ENCODE measurements around the gene PDE4D. TPM values are rescaled to one million over a fixed set of nuclear protein-coding genes. Genes with fewer than 3 reads are reported as not detected.

The PDE4D gene
- total RNA-seq, 1 experiment from 2014 or later, result 2.1 TPM

- Histone ChIP-seq H2AK5ac (ENCODE audit: insufficient read length, low read length) (no peak overlapping the region), H3K4me1 (ENCODE audit: insufficient read depth, low read length) (no peaks in the 10 kb centered on the region), H3K18ac (ENCODE audit: insufficient read length, low read depth, low read length) (no peak overlapping the region), H3K4ac (ENCODE audit: low read depth, low read length) (no peak overlapping the region), H2BK20ac (ENCODE audit: low read depth, low read length, poor library complexity, severe bottlenecking) (no peak overlapping the region), H3K9me3 (ENCODE audit: control insufficient read depth, low read depth, low read length) (no peaks in the 10 kb centered on the region), H3K27ac (ENCODE audit: insufficient read length, low read depth, low read length) (no peak overlapping the region), H3K14ac (ENCODE audit: insufficient read depth, low read length) (no peak overlapping the region), H2BK120ac (ENCODE audit: low read depth, low read length, poor library complexity, severe bottlenecking) (no peak overlapping the region), H3K23me2 (ENCODE audit: insufficient read length, low read depth, low read length, poor library complexity, severe bottlenecking) (no peaks in the 10 kb centered on the region), H4K5ac (ENCODE audit: insufficient read length, low read depth, low read length) (no peak overlapping the region), H3K23ac (ENCODE audit: insufficient read length, low read depth, low read length) (no peak overlapping the region), H4K8ac (replicated peaks; ENCODE audit: insufficient read length, low read depth, low read length) (no peak overlapping the region), H3K56ac (ENCODE audit: insufficient read length, low read depth, low read length) (no peak overlapping the region), H2AFZ (ENCODE audit: low read length) (no peak overlapping the region), H4K91ac (ENCODE audit: insufficient read length, low read depth, low read length) (no peak overlapping the region), H3T11ph (ENCODE audit: low read length) (no peak overlapping the region), H3K79me1 (ENCODE audit: insufficient read depth, low read depth, low read length, poor library complexity, severe bottlenecking) (no peaks in the 10 kb centered on the region), H2BK12ac (ENCODE audit: insufficient read length, low read depth, low read length) (no peak overlapping the region), H3K79me2 (ENCODE audit: insufficient read depth, low read length) (no peaks in the 10 kb centered on the region), H3K4me2 (ENCODE audit: insufficient read depth, insufficient read length, low read length) (no peak overlapping the region), H2BK15ac (ENCODE audit: low read depth, low read length) (no peak overlapping the region), H4K20me1 (ENCODE audit: control insufficient read depth, insufficient read depth, insufficient read length) (no peaks in the 10 kb centered on the region), H3K27me3 (ENCODE audit: insufficient read depth, low read length) (no peaks in the 10 kb centered on the region; the same call in 1 of the 2 replicates), H3K9ac (ENCODE audit: extremely low read depth, insufficient read length, low read length) (no peak overlapping the region), H2BK5ac (ENCODE audit: insufficient read length, low read length) (no peak overlapping the region)
- no peak for DNase-seq
- no peak overlapping the region for H3K4me3 Mint-ChIP-seq
- no peaks in the 10 kb centered on the region for H3K9me3 Mint-ChIP-seq
- peak overlapping the region in 1 of 3 experiments; percentile 29; a peak in 1 of 7 replicates for H3K27ac Mint-ChIP-seq
- no peaks in the 10 kb centered on the region for H3K36me3 Mint-ChIP-seq (ENCODE audit: insufficient read depth in 1 of 3, low read depth in 3 of 3)
- no CpG with 5 or more reads among the region's 3 CpGs for WGBS (ENCODE audit: extremely low coverage, insufficient read length, low lambda C conversion rate)
- TF ChIP-seq CTCF (conservative IDR thresholded peaks at IDR 0.05), result no peak
- no peaks in the 10 kb centered on the region for H3K27me3 Mint-ChIP-seq (ENCODE audit: low read depth)
- peaks cover 14 to 25% of the 10 kb centered on the region in 2 experiments for H3K4me1 Mint-ChIP-seq
Measured at GRCh38 chr5:59828623-59829022, 64.9 kb downstream of the PDE4D start.
